NCI-H2171 treated with DMSO at 0.1 percent for 48 hours (cell line): ENCODE results near the gene ZNF205.

Experiments
- DNase-seq: peaks from one replicate; lab custom pipeline; 2025; lab: John Stamatoyannopoulos, UW

Gene ZNF205

DNA sequence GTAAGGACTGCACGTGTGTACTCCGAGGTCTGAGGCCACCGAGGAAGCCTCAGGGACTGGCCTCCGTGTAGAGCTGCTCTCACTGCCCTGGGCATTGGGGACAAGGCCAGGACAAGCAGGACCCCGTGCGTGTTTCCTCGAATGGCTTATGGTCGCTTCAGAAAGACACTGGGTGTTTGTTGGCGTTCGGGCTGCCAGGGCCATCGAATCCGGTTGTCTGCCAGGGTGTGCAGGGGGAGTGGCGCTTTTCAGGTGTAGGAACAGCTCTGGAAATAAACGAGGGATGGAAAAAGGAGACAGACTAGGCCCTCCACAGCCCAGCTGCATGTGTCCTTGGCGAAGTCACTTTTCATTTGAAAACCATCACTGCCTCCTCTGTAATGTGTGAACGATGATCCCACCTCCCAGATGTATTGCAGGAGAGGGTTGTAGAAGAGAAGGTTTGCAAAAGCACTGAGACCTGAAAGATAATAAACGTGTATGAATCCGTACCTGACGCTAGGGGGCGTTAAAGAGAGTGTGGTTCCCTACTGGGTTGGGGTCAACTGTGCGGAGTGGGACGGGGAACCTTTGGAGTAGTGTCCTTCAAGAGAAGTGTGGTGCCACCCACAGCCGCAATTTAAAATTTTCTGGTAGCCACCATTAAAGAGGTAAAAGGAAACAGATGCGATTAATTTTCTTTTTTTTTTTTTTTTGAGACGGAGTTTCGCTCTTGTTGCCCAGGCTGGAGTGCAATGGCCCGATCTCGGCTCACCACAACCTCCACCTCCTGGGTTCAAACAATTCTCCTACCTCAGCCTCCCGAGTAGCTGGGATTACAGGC lies 11.2 kb upstream of the ZNF205 start:
- no peak for DNase-seq

GRCh38 chr16:3101841-3102470 lies 10.4 kb upstream of the ZNF205 start:
- DNase-seq = no peak

GRCh38 chr16:3106205-3106928 lies 6.0 kb upstream of the ZNF205 start:
- DNase-seq = peak; percentile 91

- DNase-seq = no peak
Observed at GRCh38 chr16:3112881-3113574, 642 bp downstream of the ZNF205 start.

DNA sequence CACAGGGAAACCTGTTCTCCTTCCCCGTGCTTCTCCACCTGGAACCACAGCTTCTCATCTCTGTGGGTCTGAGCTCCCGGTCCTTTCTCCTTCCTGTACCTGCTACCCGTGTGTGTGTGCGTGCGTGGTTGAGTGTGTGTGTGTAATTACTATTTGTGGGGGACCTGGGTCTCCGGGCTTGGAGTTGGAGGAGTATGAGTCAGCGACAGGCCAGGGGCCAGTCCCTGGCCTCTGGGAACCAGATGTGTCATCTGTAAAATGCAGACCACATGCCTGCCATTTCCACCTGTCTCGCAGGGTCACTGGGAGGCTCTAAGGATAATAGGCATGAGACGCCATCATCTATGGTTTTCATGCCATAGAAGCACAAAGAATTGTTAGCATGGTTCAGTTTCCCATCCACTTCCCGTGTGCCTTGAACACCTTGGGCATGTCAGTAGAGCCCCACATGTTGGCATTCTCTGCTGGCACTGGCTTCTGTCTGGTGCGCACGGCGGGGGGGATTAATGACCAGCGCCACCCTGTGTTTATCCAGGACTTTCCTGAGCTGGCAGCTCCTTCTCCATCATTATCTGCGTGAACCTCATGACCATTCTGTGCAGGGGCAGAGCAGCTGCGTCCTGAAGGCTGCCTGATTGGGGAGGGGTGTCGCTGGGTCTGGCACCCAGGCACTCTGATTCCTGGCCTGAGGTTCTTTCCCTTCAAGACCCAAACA lies 1.5 kb downstream of the ZNF205 start:
- no peak for DNase-seq

DNA sequence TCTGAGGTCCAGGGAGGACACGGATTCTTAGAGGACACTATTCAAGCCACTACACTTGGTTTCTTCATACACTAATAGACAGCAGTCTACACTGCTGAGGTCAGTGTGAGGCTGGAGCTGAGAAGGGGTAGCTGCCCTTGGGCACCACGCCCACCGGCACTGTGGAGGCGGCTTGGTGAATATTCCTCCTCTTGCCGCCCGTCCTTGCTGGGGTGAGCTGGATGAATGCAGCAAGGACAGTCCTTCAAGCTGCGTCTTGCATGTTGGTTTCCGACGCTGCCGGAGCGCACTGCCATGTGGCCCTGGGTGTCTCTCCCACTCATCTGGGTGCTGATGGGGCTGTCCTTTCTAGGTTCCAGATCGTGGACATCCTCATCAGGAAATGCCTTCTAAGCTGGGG lies 2.6 kb downstream of the ZNF205 start:
- no peak for DNase-seq

DNA sequence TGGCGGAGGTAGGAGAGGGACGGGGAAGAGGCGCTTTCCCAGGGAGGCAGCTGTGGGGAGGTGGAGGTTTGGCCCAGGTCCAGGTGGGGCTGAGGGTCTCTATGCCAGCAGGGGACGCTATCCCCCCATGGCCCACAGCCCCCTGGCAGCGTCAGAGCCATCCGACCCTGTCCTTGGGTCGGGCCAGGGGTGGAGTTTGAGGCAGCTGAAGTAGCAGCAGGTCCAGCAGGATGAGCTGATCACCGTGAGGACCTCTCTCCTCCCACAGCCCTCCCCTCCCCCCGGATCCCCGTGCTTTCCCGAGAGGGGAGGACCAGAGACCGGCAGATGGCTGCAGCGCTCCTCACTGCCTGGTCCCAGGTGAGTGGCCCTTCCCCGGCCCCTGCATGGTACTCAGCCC lies 3.2 kb downstream of the ZNF205 start:
- DNase-seq = no peak

- DNase-seq = no peak
Observed at GRCh38 chr16:3118204-3118790, 5.9 kb downstream of the ZNF205 start.

- DNase-seq = no peak
Observed at GRCh38 chr16:3118846-3119245, 6.5 kb downstream of the ZNF205 start.

DNA sequence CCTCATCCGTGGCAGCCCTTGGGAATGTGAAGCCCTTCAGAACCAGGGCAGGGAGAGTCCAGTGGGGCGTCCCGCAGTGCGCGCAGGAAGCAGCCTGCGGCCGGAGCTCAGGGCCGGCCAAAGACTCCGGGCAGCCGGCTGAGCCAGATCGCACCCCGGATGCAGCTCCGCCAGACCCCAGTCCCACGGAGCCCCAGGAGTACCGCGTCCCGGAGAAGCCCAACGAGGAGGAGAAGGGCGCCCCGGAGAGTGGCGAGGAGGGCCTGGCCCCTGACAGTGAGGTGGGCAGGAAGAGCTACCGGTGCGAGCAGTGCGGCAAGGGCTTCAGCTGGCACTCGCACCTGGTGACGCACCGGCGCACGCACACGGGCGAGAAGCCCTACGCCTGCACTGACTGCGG lies 6.9 kb downstream of the ZNF205 start:
- DNase-seq = no peak

GRCh38 chr16:3119701-3120408 lies 7.5 kb downstream of the ZNF205 start:
- no peak for DNase-seq

GRCh38 chr16:3120435-3120834 lies 8.0 kb downstream of the ZNF205 start:
- no peak for DNase-seq

- peak; percentile 79 for DNase-seq
Observed at GRCh38 chr16:3121851-3122467, 9.6 kb downstream of the ZNF205 start.

DNA sequence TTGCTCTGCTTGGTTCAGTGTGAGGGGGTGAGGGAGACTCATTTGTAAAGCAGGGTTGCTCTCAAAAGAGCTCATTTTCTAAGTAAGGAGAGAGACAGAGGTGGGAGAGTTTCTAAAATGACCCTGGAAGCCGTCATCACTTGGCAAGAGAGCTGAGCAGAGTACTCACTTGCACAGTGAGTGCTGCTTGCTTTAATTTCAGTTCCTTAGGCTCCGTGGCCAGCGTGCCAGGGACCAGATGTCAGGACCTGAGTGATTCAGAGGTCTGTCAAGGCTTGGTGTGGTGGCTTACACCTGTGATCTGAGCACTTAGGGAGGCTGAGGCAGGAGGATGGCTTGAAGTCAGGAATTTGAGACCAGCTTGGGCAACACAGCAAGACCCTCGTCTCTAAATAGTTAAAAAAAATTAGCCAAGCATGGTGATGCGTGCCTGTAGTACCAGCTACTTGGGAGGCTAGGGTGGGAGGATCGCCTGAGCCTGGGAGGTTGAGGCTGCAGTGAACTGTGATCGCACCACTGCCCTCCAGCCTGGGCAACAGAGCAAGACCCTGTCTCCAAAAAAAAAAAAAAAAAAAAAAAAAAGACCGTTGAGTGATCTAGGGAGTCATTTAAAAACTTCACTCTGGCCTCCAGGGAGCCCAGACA lies 10.7 kb downstream of the ZNF205 start:
- DNase-seq = no peak

DNA sequence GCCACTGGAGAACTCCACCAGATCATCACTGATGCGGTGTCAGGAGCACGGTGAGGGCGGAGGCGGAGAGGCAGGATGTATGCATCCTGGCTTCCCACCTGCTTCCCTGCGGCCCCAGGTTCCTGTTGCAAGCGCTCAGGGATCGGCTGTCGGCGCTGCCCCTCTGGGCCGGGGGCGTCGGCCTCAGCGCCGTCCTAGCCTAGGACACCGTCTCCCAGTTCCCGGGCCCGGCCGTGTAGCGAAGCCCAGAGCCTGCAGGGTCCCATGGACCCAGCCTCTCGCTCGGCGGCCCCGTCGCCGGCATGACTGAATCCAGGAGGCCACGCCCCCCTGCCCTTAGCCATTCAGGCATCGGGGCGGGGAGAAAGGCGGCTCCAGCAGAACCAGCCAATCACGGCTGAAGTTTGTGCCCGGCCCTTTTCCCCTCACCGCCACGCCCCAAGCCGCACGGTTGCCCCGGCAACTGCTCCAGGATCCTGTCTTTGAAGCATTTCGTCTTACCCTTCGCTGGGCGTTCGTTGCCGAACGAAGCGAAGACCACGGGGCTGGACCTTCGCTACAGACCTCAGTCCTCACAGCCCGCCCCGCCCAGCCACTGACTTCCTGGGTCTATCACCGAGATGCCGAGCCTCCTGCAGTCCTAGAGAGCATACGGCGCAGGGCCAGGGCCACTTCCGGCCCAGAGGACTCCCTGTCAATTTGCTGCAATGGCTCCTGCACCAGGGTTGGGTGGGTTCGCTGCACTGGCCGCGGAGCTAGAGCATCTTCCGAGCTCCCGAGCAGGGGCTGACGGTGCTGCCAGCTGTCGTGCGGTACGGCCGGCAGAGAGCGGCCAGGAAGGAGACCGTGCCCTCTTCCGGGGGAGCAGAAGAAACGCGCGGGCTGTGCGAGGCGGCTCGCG lies 11.8 kb downstream of the ZNF205 start:
- peak; percentile 96 for DNase-seq

DNA sequence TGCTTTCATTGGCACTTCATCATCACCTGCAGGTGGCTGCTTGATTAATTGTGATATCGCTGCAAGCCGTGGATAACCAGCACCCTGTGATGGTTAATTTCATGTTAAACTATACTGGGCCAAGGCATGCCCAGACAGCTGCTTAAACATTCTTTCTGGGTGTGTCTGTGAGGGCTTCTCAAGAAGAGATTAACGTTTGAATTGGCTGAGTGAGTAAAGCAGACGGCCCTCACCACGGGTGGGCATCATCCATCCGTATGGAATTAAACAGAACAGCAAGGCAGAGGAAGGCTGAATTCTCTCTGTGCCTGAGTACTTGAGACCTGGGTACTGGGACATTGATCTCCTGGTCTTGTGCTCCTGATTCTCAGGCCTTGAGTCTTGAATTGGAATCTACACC lies 15.4 kb downstream of the ZNF205 start:
- peak; percentile 90 for DNase-seq

DNA sequence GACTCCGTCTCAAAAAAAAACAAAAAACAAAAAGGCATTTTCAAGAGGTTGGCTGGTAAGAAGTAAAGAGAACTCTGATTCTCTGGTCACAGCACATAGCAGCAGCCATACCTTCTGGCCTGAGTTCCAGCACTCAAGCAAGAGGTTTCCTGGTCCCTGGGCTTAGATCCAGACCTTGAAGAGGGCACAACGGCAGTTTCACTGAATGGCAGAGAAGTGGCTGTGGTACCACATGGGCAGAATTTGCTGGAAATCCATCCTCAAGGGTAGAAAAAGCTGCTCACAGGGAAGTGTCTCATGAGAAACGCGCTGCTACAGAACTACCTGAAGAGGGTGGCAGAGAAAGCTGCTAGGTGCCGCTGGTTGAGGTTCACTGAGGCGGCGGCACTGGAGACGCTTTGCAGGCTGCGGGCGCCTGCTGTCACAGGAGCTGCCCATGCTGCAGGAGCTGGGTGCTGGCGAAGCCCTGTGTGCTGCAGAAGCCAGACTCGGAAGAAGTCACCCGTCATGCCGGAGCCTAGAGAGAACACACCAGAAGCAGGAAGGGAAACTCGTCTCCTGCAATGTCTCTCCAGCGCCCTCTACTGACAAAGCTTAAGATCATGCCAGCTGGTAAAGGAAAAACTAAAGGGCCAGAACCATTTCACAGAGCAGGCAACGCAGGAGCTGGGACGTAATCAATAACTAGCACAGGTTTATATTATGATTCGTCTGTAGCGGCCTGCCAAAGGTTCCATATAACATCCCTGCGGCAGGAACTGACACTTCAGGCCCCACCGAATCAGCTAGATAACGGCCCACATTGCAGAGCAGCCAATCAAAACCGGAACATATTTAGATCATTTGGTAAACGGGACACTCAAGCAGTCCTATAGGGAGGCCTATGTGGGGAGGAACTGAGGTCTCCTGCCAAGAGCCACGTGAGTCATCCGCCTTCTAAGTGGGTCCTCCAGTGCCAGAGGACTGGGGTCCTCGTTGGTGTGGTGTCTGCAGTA lies 17.0 kb downstream of the ZNF205 start:
- peak; percentile 90 for DNase-seq
